Calu3 (cell line): Measurements from ENCODE around the gene SLC15A1. TPM values are rescaled to one million over a fixed set of nuclear protein-coding genes. Genes with fewer than 3 reads are reported as not detected.

Experiments used
- BruUV-seq: library from RNA; stranded (reverse); fragments of 400-500 nt; replicated peaks from 2 replicates; lab custom pipeline; 2021; lab: Mats Ljungman, UMichigan
- CTCF ChIA-PET: fragments of 300-600 bp; sonication (Branson Sonifier 250); formaldehyde crosslinking; loops from one replicate; lab custom pipeline; 2022; ENCODE audit warnings: antibody characterized with exemption; lab: Charles Lee
- DNase-seq: peaks from one replicate; pipeline ENCODE4 v3.0.0; 2022
- H3K27ac Mint-ChIP-seq: one replicate; pipeline ENCODE4 v1.8.0; 2022; ENCODE audit warnings: mixed read lengths; ENCODE audit not compliant: unreplicated experiment
- H3K27me3 Mint-ChIP-seq: one replicate; pipeline ENCODE4 v1.8.0; 2022; ENCODE audit warnings: mixed read lengths; ENCODE audit not compliant: unreplicated experiment
- H3K36me3 Mint-ChIP-seq: one replicate; pipeline ENCODE4 v1.8.0; 2022; ENCODE audit warnings: mild to moderate bottlenecking, moderate library complexity, mixed read lengths; ENCODE audit not compliant: insufficient read depth, unreplicated experiment
- H3K4me1 Mint-ChIP-seq: one replicate; pipeline ENCODE4 v1.8.0; 2022; ENCODE audit warnings: mild to moderate bottlenecking, low read depth, mixed read lengths; ENCODE audit not compliant: unreplicated experiment
- H3K4me3 Mint-ChIP-seq: one replicate; pipeline ENCODE4 v1.8.0; 2022; ENCODE audit warnings: mild to moderate bottlenecking, low read depth, moderate library complexity, mixed read lengths; ENCODE audit not compliant: unreplicated experiment
- H3K9me3 Mint-ChIP-seq: one replicate; pipeline ENCODE4 v1.8.0; 2022; ENCODE audit warnings: low read depth, mixed read lengths; ENCODE audit not compliant: unreplicated experiment
- CTCF ChIP-seq: fragments of 200-600 bp; IDR thresholded peaks from one replicate; pipeline ENCODE4 v1.8.0; 2022; ENCODE audit warnings: antibody characterized with exemption; ENCODE audit not compliant: unreplicated experiment
- intact Hi-C: fragments of 100-400 bp; cut with micrococcal nuclease; formaldehyde crosslinking; loops from one replicate; pipeline ENCODE4 v1.10.0; 2022; ENCODE audit not compliant: unreplicated experiment
- total RNA-seq: library from RNA; stranded (reverse); gene quantifications from 2 replicates; pipeline ENCODE4 v1.2.3, GENCODE V29; 2022

SLC15A1 gene
- total RNA-seq, 1 experiment from 2014 or later, result 0.99 TPM

- H3K36me3 Mint-ChIP-seq, result no peaks in the 10 kb centered on the region
- no peak for DNase-seq
- no peaks in the 10 kb centered on the region for H3K9me3 Mint-ChIP-seq
- no TSS peak for BruUV-seq
- intact Hi-C loops, result no loop called here
- no peaks in the 10 kb centered on the region for H3K4me1 Mint-ChIP-seq
- no peaks in the 10 kb centered on the region for H3K27me3 Mint-ChIP-seq
- TF ChIP-seq CTCF, result no peak
- CTCF ChIA-PET, result interaction anchor here (0.6 kb wide), 1 partner anchor 421 kb away, joined by 3 read pairs; no protein-coding TSS in a partner anchor
- H3K4me3 Mint-ChIP-seq, result no peak overlapping the region
- H3K27ac Mint-ChIP-seq, result no peak overlapping the region
Measured at GRCh38 chr13:98774776-98775175, 22.3 kb upstream of the SLC15A1 start.

GRCh38 chr13:98773921-98774320, 21.4 kb upstream of the SLC15A1 start:
- intact Hi-C loops, result no loop called here
- CTCF ChIA-PET, result no interaction called here
- DNase-seq, result no peak
- Mint-ChIP-seq H3K4me1 (no peaks in the 10 kb centered on the region), H3K27me3 (no peaks in the 10 kb centered on the region), H3K9me3 (no peaks in the 10 kb centered on the region), H3K4me3 (no peak overlapping the region), H3K27ac (no peak overlapping the region), H3K36me3 (no peaks in the 10 kb centered on the region)
- BruUV-seq, result no TSS peak
- TF ChIP-seq CTCF, result no peak

GRCh38 chr13:98772794-98773452, 20.5 kb upstream of the SLC15A1 start:
- CTCF ChIA-PET, result no interaction called here
- no peak for TF ChIP-seq CTCF
- Mint-ChIP-seq H3K9me3 (no peaks in the 10 kb centered on the region), H3K27ac (no peak overlapping the region), H3K36me3 (no peaks in the 10 kb centered on the region), H3K4me3 (no peak overlapping the region), H3K27me3 (no peaks in the 10 kb centered on the region), H3K4me1 (no peaks in the 10 kb centered on the region)
- intact Hi-C loops, result no loop called here
- BruUV-seq, result no TSS peak
- DNase-seq, result no peak

- no peak for DNase-seq
- no TSS peak for BruUV-seq
- no peak for TF ChIP-seq CTCF
- Mint-ChIP-seq H3K36me3 (no peaks in the 10 kb centered on the region), H3K4me3 (no peak overlapping the region), H3K4me1 (no peaks in the 10 kb centered on the region), H3K27ac (no peak overlapping the region), H3K9me3 (no peaks in the 10 kb centered on the region), H3K27me3 (no peaks in the 10 kb centered on the region)
- CTCF ChIA-PET, result no interaction called here
- intact Hi-C loops, result no loop called here
Measured at GRCh38 chr13:98771838-98772611, 19.6 kb upstream of the SLC15A1 start.
